Ecto neural progenitor cell (in vitro differentiated cells): ENCODE measurements around the gene EML3.
A peak's percentile ranks its signal among the peaks of the same experiment; 100 is the strongest.
"Not testable (repeated sequence)": the region's sequence is repeated elsewhere in the genome, so short reads cannot be mapped to it uniquely, and the experiment has no call there.

ENCODE experiments used
- DNase-seq: peaks from one replicate; pipeline ENCODE4 v3.0.0-alpha.2; 2018; ENCODE audit warnings: low spot score

EML3 gene

DNA sequence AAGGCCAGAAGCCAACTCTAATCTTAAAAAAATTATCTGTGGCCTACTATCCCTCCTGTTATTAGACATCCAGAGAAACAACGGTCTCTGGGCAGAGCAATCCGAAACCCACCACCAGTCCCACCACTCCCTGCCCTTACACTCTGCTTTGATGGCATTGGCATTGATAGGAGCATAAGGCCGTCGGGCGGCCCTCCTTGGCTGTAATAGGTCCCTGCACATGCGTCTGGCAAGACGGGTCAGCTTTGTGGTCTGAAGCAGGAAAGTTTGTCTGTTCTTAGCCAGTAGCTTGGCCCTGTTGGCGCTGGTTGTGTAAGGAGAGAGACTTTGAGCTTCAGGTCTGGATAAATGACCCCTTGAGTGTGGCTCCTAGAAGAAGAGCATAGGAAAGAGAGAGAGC is 17.5 kb downstream of the EML3 start:
- no peak for DNase-seq

GRCh38 chr11:62593434-62594044 is 19.0 kb downstream of the EML3 start:
- peak; percentile 78 for DNase-seq

DNA sequence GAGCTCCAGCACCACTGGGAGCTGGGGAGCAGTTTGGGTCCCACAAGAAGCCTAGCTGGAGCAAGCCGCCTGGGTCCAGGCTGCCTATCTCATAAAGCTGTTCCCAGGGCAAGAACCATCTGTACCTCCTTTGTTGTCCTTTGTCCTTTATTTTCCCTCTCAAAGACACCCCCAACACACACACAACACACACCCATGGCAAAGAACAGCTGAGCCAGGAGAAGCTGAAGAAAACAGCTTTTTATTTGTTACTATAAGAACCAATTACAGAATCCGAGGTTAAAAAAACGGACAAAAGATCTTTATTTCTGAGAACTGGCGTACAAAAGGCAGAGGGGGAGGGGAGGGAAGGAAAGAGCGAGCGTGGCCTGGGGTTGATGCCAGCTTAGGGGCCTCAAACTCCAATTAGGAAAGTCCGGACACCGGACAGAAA is 19.6 kb downstream of the EML3 start:
- DNase-seq = no peak

DNA sequence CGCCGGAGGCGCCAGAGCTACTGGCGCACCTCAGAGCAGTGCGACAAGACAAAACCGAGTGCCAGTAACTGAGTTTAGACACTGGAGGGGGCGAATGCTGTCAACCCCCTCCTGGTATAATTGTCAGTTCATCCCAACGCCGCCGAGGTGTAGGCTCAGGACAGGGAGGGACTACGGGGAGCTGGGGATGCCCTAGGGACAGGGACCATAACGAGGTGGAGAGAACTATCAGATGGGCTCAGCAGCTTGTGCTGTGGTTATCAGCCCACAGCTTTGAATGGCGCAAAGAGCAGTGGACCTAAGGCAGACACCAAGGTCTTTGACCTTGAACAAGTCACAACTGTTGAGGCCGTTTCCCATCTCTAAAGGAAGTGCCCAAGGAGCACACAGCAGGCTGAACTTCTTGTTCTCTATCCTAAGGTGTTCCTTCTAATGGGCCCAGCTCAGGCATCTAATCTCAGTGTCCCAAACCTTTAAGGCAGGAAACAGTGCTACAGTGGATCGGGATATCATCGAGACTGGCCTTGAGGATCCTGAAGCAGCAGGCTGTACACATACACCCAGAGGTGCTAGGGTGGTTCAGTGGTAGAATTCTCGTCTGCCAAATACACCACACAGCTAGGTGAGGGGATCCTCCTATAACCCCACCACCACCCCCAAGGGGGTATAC is 20.3 kb downstream of the EML3 start:
- DNase-seq = no peak

DNA sequence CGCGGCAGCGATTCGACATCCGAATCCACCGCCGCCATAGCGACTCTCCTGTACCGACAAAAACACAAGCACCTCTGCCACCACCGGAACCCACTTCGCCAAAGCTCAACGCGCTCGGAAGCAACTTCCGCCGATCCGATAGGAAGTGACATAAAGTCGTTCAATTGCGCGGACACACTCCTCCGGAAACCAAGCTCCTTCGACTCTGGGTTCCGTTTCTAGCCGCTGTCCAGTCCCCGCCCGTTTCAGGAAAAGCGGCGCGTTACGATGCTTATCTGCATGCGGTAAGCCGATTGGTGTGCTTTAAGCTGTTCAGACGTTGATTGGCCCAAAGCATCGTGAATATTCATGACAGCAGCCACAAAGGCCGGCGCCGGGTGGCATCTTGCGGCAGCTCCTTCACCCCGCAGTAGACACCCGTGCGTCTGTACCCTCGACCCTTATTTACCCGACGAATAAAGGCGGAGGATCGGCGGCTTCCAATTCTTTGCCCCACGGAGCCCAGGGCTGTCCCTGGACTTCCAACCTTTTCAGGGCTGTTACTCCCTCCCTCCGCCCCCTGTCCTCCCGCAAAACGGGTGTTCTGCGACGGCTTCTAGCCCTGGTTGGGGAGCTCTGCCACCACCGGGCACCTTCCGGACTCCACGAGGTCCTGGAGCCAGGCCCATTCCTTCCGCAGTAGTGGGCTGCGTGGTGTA is 21.0 kb downstream of the EML3 start, which contains the start of gene TUT1:
TUT1 (minus strand) TSS at position 76 of the 698 bp plus-strand sequence; CDS start at position 38, 38 bp downstream.
- peak; percentile 96 for DNase-seq

DNA sequence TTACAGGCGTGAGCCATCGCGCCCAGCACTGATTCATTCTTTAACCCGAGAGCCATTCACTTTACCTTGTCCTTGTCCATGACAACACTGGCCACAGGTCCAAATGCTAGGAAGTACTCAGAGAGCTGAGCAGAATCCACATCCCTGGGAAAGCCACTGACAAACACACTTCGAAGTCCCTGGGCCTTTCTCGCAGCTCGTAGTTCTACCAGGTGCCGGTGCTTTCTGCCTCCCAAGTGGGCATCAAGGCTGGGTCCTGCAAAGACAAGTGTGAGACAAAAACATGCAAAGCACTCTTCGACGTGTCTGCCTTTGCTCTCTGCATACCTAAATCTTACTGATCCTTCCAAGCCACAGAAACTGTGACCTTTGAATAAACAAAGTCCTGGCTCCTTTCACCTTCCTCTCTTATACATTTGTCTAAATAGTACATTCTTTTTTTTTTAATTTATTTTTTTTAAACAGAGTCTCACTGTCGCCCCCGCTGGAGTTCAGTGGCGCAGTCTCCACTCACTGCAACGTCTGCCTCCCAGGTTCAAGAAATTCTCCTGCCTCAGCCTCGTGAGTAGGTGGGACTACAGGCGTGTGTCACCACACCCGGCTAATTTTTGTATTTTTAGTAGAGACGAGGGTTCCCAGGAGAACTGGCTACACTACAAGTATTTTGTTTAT is 23.5 kb downstream of the EML3 start:
- no peak for DNase-seq

DNA sequence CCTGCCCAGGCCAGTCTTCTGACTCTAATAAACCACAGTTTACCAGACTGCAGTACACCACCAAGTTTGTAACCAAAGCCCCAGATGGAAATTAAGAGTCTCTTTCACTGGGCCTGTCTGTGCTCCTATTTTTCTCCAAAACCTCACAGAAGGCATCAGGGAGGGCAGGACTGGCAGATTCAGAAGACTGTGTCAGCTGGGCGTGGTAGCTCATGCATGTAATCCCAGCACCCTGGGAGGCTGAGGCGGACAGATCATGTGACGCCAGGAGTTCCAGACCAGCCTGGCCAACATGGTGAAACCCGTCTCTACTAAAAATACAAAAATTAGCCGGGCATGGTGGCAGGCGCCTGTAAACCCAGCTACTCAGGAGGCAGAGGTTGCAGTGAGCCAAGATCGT is 27.2 kb downstream of the EML3 start:
- not testable (repeated sequence) for DNase-seq

DNA sequence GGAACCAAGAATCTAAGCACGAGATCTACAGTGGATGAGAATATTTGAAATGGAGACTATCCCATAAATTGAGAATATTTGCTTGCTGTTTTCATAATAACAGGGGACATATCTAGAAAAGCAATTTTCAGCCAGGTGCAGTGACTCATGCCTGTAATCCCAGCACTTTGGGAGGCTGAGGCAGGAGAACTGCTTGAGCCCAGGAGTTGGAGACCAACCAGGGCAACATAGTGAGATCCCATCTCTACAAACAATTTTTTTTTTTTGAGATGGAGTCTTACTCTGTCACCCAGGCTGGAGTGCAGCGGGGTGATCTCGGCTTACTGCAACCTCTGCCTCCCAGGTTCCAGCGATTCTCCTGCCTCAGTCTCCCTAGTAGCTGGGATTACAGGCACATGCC is 30.8 kb downstream of the EML3 start:
- not testable (repeated sequence) for DNase-seq

DNA sequence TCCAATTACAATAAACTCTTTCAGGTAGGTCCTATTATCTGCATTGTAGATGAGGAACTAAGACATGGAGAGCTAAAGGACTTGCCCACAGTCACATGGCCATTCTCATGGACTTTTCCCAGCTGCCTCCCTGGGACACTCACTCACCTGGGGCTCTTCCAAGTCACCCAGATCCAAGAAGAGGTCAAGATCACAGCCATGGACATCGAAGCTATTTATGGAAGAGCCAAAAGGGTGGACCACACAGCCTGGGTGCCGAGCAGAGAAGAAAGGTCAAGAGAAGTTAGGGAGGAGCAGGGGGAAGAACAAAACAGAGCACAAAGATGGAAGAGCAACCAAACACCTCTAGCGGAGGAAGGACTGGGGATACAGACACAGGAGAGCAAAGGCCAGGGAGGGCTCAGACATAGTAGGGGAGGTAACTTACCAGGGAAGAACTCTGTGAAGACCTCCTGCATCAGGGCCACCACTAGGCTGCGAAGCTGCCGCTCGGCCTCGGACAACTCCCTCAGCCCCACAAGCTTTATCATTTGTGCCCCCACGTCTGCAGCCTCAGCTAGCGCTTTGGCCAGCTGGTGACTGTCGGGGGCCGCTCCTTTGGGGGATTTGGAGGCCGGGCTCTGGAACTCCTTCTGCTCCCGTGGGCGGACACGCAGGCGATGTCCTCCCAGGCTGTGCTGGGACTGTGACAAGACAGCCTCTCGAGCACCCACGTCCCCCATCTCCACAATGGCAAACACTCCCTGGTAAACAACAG is 31.4 kb downstream of the EML3 start:
- DNase-seq = no peak

DNA sequence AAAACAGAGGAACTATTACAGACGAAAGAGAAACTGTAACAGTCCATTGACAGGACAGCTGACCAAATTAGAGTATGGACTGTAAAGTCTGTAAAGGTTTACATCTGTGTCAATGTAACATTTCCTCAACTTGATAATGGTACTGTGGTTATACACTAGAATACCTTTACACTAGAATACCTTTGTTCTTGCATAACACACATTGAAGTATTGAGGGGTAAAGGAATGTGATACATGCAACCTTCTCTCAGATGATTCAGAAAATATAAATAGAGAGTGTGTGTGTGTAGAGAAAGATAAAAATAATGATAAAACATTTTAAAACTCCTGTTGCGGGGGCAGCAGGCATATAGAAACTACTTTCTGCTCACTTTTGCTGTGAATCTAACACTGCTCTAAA is 33.3 kb downstream of the EML3 start:
- no peak for DNase-seq

DNA sequence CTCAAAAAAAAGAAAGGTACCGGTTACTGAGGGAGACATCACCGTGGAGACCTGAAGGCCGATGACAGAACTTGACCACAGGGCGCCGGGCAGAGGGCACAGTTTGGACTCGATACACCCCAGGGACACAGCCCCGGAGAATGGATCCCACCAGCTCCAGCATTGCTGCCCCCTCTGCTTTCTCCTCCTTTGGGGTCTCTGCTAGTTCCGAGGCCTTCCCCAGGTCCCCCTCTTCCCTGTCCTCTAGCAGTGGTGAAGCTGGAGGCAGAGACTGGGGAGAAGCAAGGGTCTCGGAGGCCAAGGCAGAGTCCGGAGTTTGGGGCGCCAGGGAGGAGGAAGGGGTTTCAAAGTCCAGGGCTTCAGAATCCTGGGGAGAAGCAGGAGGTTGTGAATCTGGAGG is 34.0 kb downstream of the EML3 start:
- no peak for DNase-seq

DNA sequence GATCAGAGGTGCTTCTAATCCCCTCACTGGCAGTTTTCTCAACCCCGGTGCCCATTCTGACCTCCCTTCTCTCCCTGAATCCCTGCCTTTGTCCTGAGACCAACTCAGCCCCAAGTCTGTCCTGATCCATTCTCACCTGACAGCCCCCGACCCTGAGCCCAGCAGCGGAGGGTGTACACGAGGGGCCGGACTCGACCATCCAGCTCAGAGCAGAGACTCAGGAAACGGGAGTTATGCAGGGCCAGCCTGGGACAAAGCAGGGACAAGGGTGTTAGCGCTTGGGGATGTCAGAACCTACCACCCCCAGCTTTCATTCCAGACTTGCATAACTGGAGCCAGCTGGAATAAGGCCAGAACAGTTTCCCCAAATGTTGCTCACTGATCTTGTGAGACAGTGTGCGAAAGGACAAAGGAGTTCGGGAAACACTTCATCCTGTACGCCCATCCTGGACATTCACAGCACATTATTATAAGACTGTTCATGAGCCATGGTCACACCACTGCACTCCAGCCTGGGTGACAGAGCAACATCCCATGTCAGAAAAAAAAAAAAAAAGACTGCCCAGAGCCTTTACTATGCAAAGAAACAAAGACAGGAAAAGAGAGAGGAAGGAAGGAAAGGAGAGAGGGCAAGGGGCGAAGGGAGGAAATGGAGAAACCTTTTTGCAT is 35.4 kb downstream of the EML3 start:
- no peak for DNase-seq

DNA sequence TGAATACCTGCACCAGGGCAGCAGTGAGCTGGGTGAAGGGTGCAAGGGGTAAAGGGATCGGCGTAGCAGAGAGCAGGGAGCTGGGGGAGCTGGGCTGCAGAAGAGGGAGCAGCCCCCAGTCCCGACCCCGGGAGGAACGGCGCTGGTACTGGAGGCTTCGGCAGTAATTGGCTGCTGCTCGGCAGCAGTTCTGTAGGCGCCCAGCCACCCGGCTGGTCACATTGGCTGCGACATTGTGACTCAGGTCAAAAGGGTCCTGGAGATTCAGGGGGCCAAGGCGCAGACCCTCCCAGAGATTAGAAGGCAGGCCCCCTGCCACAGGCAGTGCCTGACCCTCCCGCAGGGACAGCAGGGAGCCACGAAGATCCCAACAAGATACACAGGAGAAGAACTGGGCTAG is 36.7 kb downstream of the EML3 start:
- DNase-seq = no peak

DNA sequence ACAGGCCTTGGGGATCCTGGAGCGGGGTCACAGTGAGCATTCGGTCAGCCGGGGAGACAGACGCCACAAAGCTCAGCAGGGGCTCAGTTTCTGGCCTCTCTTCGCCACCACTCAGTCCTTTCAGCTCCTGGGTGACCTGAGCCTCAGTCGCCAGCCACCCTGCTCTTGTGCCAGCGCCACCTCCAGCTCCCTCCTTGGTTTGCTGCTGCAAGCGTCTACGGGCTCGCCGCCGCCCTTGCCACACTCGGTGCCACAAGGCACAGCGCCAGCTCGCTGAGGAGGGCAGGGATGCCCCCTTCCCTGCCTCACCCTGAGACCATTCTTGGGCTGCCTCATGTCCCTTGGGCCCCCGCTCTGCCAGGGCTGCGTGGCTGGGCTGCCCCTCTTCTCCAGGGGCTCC is 37.4 kb downstream of the EML3 start:
- no peak for DNase-seq

GRCh38 chr11:62574363-62575071 is 38.1 kb downstream of the EML3 start:
- no peak for DNase-seq

- DNase-seq = peak; percentile 98
Measured at GRCh38 chr11:62573592-62574362, 38.8 kb downstream of the EML3 start, which contains the start of gene EEF1G. EEF1G (minus strand) TSS chr11:62573891; CDS start chr11:62573842, 49 bp downstream.

- no peak for DNase-seq
Measured at GRCh38 chr11:62573006-62573591, 39.5 kb downstream of the EML3 start.

- DNase-seq = no peak
Measured at GRCh38 chr11:62572431-62572830, 40.1 kb downstream of the EML3 start.

DNA sequence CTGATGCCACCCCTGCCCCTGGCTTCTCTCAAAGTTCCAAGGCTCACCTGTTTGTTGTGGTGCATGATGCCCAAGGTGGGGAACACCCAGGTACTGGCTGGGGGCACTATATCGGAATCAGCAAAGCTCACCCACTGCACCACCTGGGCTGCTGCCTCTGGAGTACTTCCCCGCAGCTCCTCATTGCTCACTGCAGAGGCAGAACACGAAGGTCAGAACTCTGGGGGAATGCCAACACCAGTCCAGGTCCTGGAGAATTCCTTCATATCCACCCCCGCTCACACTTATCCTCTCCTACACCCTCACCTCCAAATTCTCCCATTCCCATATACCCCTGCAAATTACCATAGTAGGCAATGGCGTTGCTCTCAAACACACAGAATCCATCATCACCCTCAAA is 41.1 kb downstream of the EML3 start:
- DNase-seq = not testable (repeated sequence)
